K562 (cell line): ENCODE data around the gene ZNF648. TPM values are rescaled to one million over a fixed set of nuclear protein-coding genes. Genes with fewer than 3 reads are reported as not detected.

ENCODE experiments used
- ATAC-seq: fragments of 200-7000 bp; cut with Tn5 transposase; 3 replicates; pipeline ENCODE4 v1.9.1; 2020; ENCODE audit warnings: moderate library complexity
- BruUV-seq: library from RNA; stranded (reverse); fragments of 400-500 nt; replicated peaks from 2 replicates; lab custom pipeline; 2021; lab: Mats Ljungman, UMichigan
- CTCF ChIA-PET: fragments of 300-600 bp; formaldehyde crosslinking; extraction: SDS; loops from one replicate; lab custom pipeline; 2021; ENCODE audit warnings: low intra/inter-chr PET ratio; lab: Yijun Ruan, JAX
- POLR2A ChIA-PET: fragments of 300-600, 350-650 bp; sonication (Branson Sonifier 250); formaldehyde crosslinking; extraction: SDS; loops from one replicate; lab custom pipeline; 2021; ENCODE audit warnings: antibody characterized with exemption, inconsistent platforms; lab: Yijun Ruan, JAX
- DNase-seq, 4 experiments: peaks; one replicate each; pipeline versions ENCODE4 v3.0.0 to v3.0.0-alpha.2; 2011 to 2018; ENCODE audit warnings: low spot score in 3 of 4, mixed read lengths in 3 of 4; ENCODE audit errors: extremely low read depth in 1 of 4
- FAIRE-seq: peaks from 2 replicates; lab custom pipeline; 2011; peaks lifted over from hg19 to GRCh38; lab: Jason Lieb, UNC
- H2AFZ ChIP-seq: 2 replicates; pipeline ENCODE4 v1.6.0; 2011; ENCODE audit warnings: low read depth, low read length, control low read depth, inconsistent platforms
- H3K27ac ChIP-seq: fragments of 200-600 bp; 3 replicates; pipeline ENCODE4 v1.8.0; 2011; ENCODE audit warnings: low read depth, mild to moderate bottlenecking, control low read depth, inconsistent platforms, low read length, moderate library complexity, mixed read lengths; ENCODE audit errors: extremely low read depth
- H3K27me3 ChIP-seq, 2 experiments: fragments of 300-600 bp in 1 of 2; 2 replicates in 1 of 2; 3 replicates in 1 of 2; pipeline versions ENCODE4 v1.6.0 to v1.8.0; 2011; ENCODE audit warnings: inconsistent platforms in 2 of 2, low read length in 2 of 2, mild to moderate bottlenecking in 1 of 2, mixed read lengths in 1 of 2, moderate library complexity in 1 of 2; ENCODE audit not compliant: control insufficient read depth in 2 of 2, insufficient read depth in 2 of 2
- H3K36me3 ChIP-seq: fragments of 300-600 bp; 3 replicates; pipeline ENCODE4 v1.8.0; 2011; ENCODE audit warnings: mild to moderate bottlenecking, low read length, inconsistent platforms; ENCODE audit not compliant: control insufficient read depth, insufficient read depth
- H3K4me1 ChIP-seq, 2 experiments: fragments of 200-600 bp in 1 of 2; replicated peaks in 1 of 2; 2 replicates in 1 of 2; 3 replicates in 1 of 2; pipeline versions ENCODE4 v1.5.1 to v1.8.0; 2011; ENCODE audit warnings: inconsistent platforms in 2 of 2, low read length in 2 of 2, mild to moderate bottlenecking in 1 of 2, mixed read lengths in 1 of 2, moderate library complexity in 1 of 2; ENCODE audit not compliant: control insufficient read depth in 2 of 2, insufficient read depth in 2 of 2
- H3K4me2 ChIP-seq: 2 replicates; pipeline ENCODE4 v1.6.1; 2011; ENCODE audit warnings: low read length, control low read depth, inconsistent platforms, mixed read lengths; ENCODE audit not compliant: insufficient read depth
- H3K4me3 ChIP-seq: fragments of 200-600 bp; sonication (generic), shearing (Covaris generic); 2 replicates; pipeline ENCODE4 v1.5.1; 2016; ENCODE audit warnings: control low read depth, inconsistent platforms
- H3K79me2 ChIP-seq: fragments of 200-600 bp; 3 replicates; pipeline ENCODE4 v1.8.0; 2011; ENCODE audit warnings: low read length, inconsistent platforms; ENCODE audit not compliant: control insufficient read depth, insufficient read depth
- H3K9ac ChIP-seq, 2 experiments: 2 replicates each; pipeline versions ENCODE4 v1.6.0 to v1.6.1; 2011; ENCODE audit warnings: low read depth in 2 of 2, low read length in 2 of 2, control low read depth in 1 of 2, inconsistent platforms in 1 of 2, mild to moderate bottlenecking in 1 of 2, mixed read lengths in 1 of 2; ENCODE audit not compliant: insufficient read depth in 1 of 2
- H3K9me1 ChIP-seq: one replicate; pipeline ENCODE4 v1.6.0; 2011; ENCODE audit warnings: inconsistent platforms, mild to moderate bottlenecking, low read length, moderate library complexity; ENCODE audit not compliant: control insufficient read depth, insufficient read depth
- H3K9me3 ChIP-seq: replicated peaks from 2 replicates; pipeline ENCODE4 v1.5.1; 2011; ENCODE audit warnings: low read depth, low read length, inconsistent platforms; ENCODE audit not compliant: control insufficient read depth, insufficient read depth
- H4K20me1 ChIP-seq: replicated peaks from 2 replicates; pipeline ENCODE4 v1.6.1; 2011; ENCODE audit warnings: low read length, inconsistent platforms, mixed read lengths; ENCODE audit not compliant: control insufficient read depth, insufficient read depth
- AFF1 ChIP-seq, 2 experiments: fragments of 450-650 bp; IDR thresholded peaks; 2 replicates each; pipeline ENCODE4 v1.6.1; 2018; ENCODE audit warnings: mild to moderate bottlenecking in 2 of 2, low read depth in 1 of 2; ENCODE audit not compliant: partially characterized antibody in 2 of 2
- ARID1B ChIP-seq: fragments of 450-650 bp; IDR thresholded peaks from 2 replicates; pipeline ENCODE4 v1.6.1; 2016; ENCODE audit warnings: antibody characterized with exemption, mild to moderate bottlenecking, inconsistent platforms
- BRF1 ChIP-seq: IDR thresholded peaks from 3 replicates; pipeline ENCODE4 v1.6.1; 2011; ENCODE audit warnings: borderline replicate concordance, mild to moderate bottlenecking; ENCODE audit not compliant: insufficient read length; ENCODE audit errors: extremely low read depth
- GTF2F1 ChIP-seq: IDR thresholded peaks from 2 replicates; pipeline ENCODE4 v1.6.1; 2011; ENCODE audit warnings: low read depth, low read length, improper control_type of control experiment
- HLTF ChIP-seq: fragments of 450-650 bp; IDR thresholded peaks from 2 replicates; pipeline ENCODE4 v1.6.1; 2016
- MBD2 ChIP-seq: sonication (generic); IDR thresholded peaks from 2 replicates; pipeline ENCODE4 v1.6.1; 2016; ENCODE audit warnings: low read depth, borderline replicate concordance
- MED1 ChIP-seq: sonication (generic); formaldehyde crosslinking; IDR thresholded peaks from 2 replicates; pipeline ENCODE4 v1.8.1; 2023; ENCODE audit warnings: missing genetic modification reagents, borderline replicate concordance
- POLR2A ChIP-seq: fragments of 450-650 bp; conservative IDR thresholded peaks from 2 replicates; pipeline ENCODE4 v1.6.1; 2016
- RAD21 ChIP-seq, 2 experiments: fragments of 250-450 bp in 1 of 2; fragments of 450-650 bp in 1 of 2; sonication (Bioruptor Pico) in 1 of 2; formaldehyde crosslinking in 1 of 2; IDR thresholded peaks in 1 of 2; conservative IDR thresholded peaks in 1 of 2; 2 replicates each; pipeline versions ENCODE4 v1.4.0 to v1.8.0; 2020 to 2022; ENCODE audit warnings: mild to moderate bottlenecking in 2 of 2, moderate library complexity in 1 of 2
- RBM25 ChIP-seq: fragments of 200-400 bp; formaldehyde crosslinking; IDR thresholded peaks from 2 replicates; pipeline ENCODE4 v1.6.1; 2018; ENCODE audit warnings: low read length, low read depth, moderate library complexity; ENCODE audit not compliant: severe bottlenecking
- RNF2 ChIP-seq: sonication (generic); IDR thresholded peaks from 2 replicates; pipeline ENCODE4 v1.6.1; 2016
- SIN3B ChIP-seq: fragments of 450-650 bp; IDR thresholded peaks from 2 replicates; pipeline ENCODE4 v1.6.1; 2017; ENCODE audit warnings: low read depth, mild to moderate bottlenecking, moderate library complexity
- SP2 ChIP-seq: IDR thresholded peaks from 2 replicates; pipeline ENCODE4 v1.6.1; 2011; ENCODE audit warnings: mild to moderate bottlenecking, low read depth, low read length, moderate library complexity; ENCODE audit not compliant: poor library complexity, severe bottlenecking; ENCODE audit errors: extremely low read depth
- U2AF2 ChIP-seq: fragments of 200-400 bp; formaldehyde crosslinking; optimal IDR thresholded peaks from 2 replicates; pipeline ENCODE3; 2017; ENCODE audit warnings: low read depth, mild to moderate bottlenecking, low read length
- ZBTB17 ChIP-seq: fragments of 450-650 bp; formaldehyde crosslinking; IDR thresholded peaks from 2 replicates; pipeline ENCODE4 v1.4.0; 2020; ENCODE audit warnings: mild to moderate bottlenecking
- ZFP91 ChIP-seq: sonication (generic); formaldehyde crosslinking; IDR thresholded peaks from 2 replicates; pipeline ENCODE4 v1.8.0; 2022; ENCODE audit warnings: mild to moderate bottlenecking, missing genetic modification reagents
- WGBS: fragments of 100-300 bp; shearing (Covaris generic); methylation state at CpG from one replicate; pipeline ENCODE4 v1.1.6; 2016; ENCODE audit warnings: low coverage, mixed read lengths; ENCODE audit not compliant: insufficient coverage; ENCODE audit errors: missing lambda C conversion rate; 5-methylcytosine and 5-hydroxymethylcytosine counted together
- in situ Hi-C: fragments of 300-500 bp; cut with MboI; formaldehyde crosslinking; loops from 4 replicates; pipeline ENCODE4 v1.15.0; 2018; ENCODE audit warnings: inconsistent platforms, mixed read lengths
- intact Hi-C: fragments of 100-400 bp; cut with micrococcal nuclease; formaldehyde crosslinking; loops from 2 replicates; pipeline ENCODE4 v1.14.2; 2022
- polyA plus RNA-seq, 8 experiments: library from polyadenylated mRNA; depleted of rRNA in 4 of 8; stranded (reverse) in 5 of 8; unstranded in 3 of 8; fragments of >200 nt; fragmentation: Nextera tagmentation in 2 of 8; fragmentation: Illumina TruSeq in 1 of 8; extraction: Ambion mirVana in 2 of 8; extraction: Trizol in 1 of 8; gene quantifications; 2 replicates each; pipeline versions ENCODE4 v1.2.1 to v1.2.3, GENCODE V29; 2011 to 2014; ENCODE audit warnings: inconsistent platforms in 1 of 8, missing spikeins in 1 of 8
- total RNA-seq, 7 experiments: library from RNA; depleted of rRNA in 6 of 7; stranded (reverse); fragments of >200 nt in 6 of 7; fragmentation: Illumina TruSeq in 2 of 7; extraction: Trizol in 2 of 7; gene quantifications; 2 replicates each; pipeline versions ENCODE4 v1.2.1 to v1.2.3, GENCODE V29; 2011 to 2021; ENCODE audit warnings: low replicate concordance in 1 of 7

Gene ZNF648
- total and polyA plus RNA-seq, 9 of the 15 experiments (the other 6 are each of a cell fraction or from before 2014, with no cell fraction given), result 0.06 to 0.27 (median 0.18) TPM; not detected in 2

- no peak for TF ChIP-seq GTF2F1
- TF ChIP-seq ZFP91 (CRISPR knock-in tag), result no peak
- no peak for TF ChIP-seq RBM25
- no peak for TF ChIP-seq HLTF
- TF ChIP-seq RNF2, result no peak
Observed at GRCh38 chr1:182050481-182051448, 10.7 kb downstream of the ZNF648 start (continued).

- no peak overlapping the region for H3K9ac ChIP-seq
- FAIRE-seq, result no peak
- TF ChIP-seq POLR2A (no peak), U2AF2 (no peak), SIN3B (no peak), BRF1 (no peak), AFF1 (IDR thresholded peaks at IDR 0.05; ENCODE audit: low read depth in 1 of 2, partially characterized antibody in 2 of 2) (no peak), RAD21 (CRISPR knock-in tag; conservative IDR thresholded peaks at IDR 0.05 in 1 of 2, IDR thresholded peaks at IDR 0.05 in 1 of 2) (no peak), SP2 (no peak), ARID1B (no peak), MBD2 (no peak), MED1 (no peak), ZBTB17 (CRISPR knock-in tag) (no peak)
Observed at GRCh38 chr1:182048562-182048961, 12.9 kb downstream of the ZNF648 start.

More at GRCh38 chr1:182048562-182048961, 12.9 kb downstream of the ZNF648 start:
- Histone ChIP-seq H3K4me3 (no peak overlapping the region), H2AFZ (no peak overlapping the region), H3K9me1 (no peaks in the 10 kb centered on the region), H3K4me2 (no peak overlapping the region), H3K4me1 (no peaks in the 10 kb centered on the region), H3K27me3 (no peaks in the 10 kb centered on the region), H3K36me3 (no peaks in the 10 kb centered on the region), H3K9me3 (no peaks in the 10 kb centered on the region), H3K27ac (no peak overlapping the region), H4K20me1 (no peaks in the 10 kb centered on the region), H3K79me2 (no peaks in the 10 kb centered on the region)
- in situ Hi-C loops (no loop called here), intact Hi-C loops (no loop called here)
- ChIA-PET CTCF (no interaction called here), POLR2A (no interaction called here)
- 0% methylated on average over 2 of the region's 2 CpGs for WGBS
- no peak for DNase-seq
- no peak for ATAC-seq
- no TSS peak for BruUV-seq
